HG03442 (cell line): ENCODE measurements around the gene ARL8A.
"Not testable (repeated sequence)": the region's sequence is repeated elsewhere in the genome, so short reads cannot be mapped to it uniquely, and the experiment has no call there.

Experiments used
- ATAC-seq: cut with Tn5 transposase; IDR thresholded peaks from one replicate; pipeline ENCODE4 v1.9.1; 2021; ENCODE audit warnings: mild to moderate bottlenecking, moderate library complexity; ENCODE audit not compliant: unreplicated experiment

Gene ARL8A

DNA sequence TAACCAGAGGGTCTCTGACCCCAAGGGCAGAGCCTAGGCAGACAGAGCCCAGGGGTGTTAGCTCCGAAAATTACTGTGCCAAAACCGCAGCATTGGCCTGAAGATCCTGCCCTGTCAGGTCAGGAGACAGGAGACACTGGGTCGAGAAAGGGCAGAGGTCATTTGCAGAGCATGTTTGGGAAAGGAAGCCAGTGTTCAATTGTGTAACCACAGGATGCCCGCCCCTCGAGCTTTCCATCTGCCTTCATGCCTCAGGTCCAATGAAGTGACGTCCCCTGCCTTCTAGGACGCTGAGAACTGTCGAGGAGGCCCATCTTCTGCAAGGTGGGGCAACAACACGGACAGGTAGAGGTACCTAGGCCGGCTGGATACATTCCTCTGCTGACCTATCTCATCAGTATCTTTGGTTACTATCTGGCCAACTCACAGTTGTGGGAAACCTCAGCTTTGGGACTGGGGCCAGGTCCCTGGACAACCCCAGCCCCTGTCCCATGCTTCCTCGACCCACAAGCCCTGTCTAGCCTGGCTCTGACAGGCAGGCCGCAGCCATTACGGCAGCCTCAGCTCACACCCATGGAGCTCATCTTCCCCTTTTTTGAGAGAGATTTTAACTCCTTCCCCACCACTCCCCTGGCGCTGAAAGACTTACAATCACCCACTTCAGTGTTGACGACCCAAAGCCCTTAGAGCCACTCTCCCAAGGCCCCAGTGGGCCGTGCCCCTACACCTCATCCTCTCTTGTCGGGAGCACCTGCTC is 1.3 kb downstream of the ARL8A start:
- no peak for ATAC-seq

DNA sequence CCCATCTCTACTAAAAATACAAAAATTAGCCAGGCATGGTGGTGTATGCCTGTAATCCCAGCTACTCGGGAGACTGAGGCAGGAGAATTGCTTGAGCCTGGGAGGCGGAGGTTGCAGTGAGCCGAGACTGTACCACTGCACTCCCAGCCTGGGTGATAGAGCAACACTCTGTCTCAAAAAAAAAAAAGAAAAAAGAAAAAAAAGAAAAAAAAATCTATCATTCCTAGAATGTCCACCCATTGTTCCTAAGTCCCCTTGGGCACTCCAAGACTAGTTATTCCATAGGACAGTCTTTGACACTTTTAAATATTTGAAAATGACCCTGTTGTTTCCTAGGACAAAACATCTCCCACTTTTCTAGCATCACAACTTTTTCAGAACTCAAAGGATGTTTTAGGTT is 3.1 kb downstream of the ARL8A start:
- ATAC-seq, result not testable (repeated sequence)

DNA sequence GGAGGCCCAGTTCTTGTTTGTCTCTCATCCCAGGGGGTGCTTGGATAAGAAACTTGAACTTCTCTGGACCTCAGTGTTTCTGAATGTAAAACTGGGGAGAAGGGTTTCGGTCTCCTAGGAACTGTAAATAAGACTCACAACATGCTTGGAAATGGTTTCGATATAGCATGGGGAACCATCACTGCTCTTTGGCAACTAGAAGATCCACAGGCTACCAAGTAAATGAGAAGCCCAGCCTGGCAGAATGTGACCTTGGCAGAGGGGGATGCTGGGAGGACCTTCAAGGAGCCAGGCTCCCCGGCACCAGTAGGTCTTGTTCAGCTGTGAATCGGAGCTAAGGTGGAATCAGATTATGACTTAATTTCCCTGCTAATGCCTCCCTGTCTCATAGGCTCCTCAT is 3.7 kb downstream of the ARL8A start:
- no peak for ATAC-seq

DNA sequence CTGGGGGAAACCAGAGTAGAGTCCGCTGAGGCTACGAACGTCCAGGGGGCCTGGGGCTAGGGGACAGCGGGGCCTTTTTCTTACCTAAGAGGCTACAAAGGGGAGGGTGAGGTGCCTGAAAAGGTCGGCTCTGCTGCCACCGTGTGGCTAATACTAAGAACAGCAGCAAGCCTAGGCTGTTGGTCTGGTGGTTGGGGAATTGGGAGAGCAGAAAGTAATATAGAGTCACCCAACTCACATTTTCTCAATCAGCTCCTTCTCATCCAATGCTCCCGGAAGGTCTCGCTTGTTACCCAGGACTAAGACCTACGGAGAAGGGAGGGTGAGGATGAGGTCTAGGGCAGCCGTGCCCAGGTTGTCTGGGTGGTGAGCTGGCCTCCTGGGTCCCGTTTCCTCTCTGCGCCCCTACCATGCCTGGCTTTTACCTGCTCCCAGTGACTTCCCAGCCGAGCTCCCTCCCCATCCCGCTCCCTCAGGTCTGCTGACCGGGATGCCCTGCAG is 9.3 kb downstream of the ARL8A start:
- peak; percentile 64 for ATAC-seq

DNA sequence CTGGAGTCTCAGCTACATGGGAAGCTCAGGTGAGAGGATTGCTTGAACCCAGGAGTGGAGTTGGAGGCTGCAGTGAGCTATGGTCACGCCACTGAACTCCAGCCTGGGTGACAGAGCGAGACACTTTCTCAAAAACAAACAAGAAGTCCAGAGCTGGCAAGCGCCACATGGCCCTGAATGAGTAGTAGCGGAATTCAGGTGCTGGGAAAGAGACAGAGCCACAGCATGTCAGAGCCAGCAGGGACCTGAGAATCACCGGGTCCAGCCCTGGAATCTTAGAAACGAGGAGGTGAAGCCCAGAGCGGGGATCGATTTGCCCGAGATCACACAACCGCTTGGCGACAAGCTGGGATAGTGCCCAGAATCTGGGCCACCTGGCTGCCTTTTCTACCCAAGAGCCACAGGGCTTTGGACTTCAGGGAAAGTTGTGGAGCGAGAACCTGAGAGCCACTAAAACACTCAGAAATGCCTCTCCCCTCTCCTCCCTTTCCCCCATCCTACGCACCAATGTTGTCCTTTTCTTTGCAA is 9.8 kb downstream of the ARL8A start:
- ATAC-seq, result no peak

DNA sequence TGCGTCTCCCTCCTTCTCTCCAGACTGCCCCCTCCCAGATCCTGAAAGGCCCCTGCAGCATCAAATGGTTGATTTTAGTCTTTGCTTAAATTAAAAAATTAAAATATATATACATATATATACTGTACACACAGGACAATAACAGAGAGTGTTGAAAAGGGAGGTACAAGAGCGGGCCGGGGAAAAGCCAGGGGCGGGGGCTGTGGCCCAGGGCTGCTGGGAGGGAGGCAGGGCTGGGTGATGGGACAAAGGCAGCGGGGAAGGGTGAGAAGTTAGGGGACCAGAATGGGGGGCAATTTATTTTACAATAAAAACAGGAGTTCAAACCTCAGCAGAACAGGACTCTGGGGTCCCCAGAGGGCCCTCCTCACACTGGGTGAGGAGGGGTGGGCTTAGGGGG is 10.5 kb downstream of the ARL8A start:
- ATAC-seq, result no peak

DNA sequence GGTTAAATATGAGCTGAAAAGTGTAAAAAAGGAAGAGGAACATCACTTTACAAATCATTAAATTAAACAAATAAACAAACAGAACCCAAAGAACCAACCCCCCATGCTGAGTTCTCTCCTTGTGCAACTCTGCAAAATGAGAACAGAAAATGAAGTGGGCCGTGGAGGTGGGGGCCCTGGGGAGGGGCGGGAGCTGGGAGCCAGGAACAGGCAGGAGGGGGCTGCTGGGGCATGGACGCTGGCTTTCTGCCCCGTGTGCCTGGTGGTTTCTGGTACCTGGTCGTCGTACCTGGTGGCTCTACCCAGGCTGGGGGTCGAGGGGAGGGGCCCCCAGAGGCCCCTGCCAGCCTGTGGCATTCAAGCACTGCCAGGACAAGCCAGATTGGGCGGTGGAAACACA is 11.0 kb downstream of the ARL8A start:
- no peak for ATAC-seq

DNA sequence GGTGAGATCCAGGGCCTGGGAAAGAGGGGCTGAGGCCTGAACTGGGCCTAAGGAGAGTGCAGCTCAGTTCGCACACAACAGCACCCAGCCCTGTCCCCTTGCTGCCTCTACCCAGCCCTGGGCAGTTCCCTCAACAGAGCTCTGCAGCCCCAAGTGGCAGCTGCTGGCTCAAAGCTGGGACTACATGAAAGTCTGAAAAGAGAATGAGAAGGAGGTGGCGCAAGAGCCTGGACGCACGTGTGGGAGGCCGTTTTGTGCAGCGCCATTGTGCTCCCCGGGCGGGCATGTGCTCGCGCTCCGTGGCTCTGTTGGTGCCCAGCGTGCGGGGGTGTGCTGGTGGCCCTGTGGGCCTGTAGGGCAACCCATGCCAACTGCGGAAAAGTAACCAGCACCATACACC is 11.5 kb downstream of the ARL8A start:
- ATAC-seq, result no peak

DNA sequence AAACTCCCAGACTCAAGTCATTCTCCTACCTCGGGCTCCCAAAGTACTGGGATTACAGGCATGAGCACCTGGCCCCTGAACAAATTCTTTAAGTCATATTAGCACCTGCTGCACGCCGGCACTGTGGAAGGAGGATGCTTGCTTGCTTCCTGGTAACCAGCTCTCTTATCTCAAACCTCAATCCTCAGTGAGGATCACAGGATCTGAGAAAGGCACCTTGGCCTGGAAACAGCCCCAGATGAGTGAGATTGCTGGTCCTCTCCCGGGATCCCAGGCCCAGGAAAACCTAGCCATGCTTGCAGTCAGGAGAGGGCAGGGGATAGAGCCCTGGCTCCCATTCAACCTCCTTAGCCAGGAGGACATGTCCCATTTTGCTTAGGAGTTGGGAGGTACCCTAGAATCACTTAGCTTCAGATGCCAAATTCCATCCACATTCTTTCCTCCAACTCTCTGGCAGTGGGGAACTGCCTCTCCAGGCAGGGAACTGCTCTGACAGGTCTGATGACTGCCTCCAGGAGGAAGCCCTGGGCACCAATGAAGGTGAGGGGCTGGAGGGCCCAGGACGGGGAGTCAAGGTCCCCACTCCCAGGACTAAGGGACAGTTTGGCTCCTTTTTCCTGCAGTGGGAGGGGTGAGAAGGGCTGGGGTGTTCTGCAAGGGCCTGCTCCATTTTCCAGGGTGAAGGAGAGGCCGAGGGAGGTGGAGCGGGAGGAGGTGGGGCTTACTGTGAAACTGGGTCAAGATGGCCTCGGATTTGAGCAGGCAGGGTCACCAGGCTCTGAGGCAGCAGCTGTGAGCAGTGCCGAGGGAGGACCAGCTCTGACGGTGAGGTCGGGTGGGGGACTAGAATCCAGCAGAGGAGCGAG is 12.3 kb downstream of the ARL8A start:
- ATAC-seq, result no peak

DNA sequence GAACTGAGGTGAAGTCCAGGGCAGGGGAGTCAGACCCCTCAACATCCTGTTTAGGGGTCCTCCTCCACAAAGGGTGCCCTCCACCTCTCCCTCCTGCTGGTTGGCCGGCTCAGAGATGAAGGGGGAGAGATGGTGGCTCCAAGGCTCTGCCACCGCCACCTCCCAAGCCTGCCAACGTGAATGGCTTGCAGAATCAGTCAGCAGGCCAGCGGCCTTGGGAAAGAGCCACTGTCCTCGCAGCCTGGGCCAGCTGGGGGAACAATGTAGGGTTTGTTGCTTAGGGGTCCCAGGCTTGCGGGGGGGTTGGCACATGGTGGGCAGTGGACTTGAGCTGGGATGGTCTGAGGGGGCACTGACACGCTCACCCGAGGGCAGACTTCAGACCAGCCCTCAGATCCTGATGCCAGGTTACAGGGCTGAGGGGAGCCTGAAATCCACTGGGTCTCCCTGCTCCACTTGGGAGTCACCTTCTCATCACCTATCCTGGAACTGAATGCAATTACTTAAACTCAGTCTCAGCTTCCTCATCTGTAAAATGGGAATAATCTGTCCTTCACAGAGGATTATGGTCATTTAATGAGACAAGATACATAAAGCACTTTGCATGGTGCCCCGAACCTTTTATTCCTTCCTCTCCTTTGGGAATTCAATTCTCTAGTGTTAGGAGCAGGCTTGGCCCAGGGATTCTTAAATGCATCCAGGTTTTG is 13.6 kb downstream of the ARL8A start:
- no peak for ATAC-seq

DNA sequence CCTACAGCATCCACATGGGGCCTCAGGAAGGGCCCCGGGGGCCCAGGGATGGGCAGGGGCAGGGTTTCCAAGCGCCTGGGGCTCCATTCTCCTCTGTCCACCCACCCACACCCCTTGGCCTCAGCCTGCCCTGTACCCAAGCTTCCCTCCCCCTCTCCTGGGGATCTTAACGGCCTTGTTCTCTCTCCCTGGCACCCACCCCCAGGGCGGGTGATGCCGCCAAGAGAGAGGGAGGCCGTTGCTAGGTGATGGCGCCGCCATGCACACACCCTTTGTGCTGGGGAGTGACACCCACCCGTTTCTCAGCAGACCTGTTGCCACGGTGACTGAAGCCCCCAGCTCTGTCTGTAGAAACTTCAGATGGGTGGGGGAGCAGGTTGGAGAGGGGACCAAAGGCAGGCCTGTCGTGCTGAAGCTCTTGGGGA is 14.2 kb downstream of the ARL8A start:
- ATAC-seq, result no peak

DNA sequence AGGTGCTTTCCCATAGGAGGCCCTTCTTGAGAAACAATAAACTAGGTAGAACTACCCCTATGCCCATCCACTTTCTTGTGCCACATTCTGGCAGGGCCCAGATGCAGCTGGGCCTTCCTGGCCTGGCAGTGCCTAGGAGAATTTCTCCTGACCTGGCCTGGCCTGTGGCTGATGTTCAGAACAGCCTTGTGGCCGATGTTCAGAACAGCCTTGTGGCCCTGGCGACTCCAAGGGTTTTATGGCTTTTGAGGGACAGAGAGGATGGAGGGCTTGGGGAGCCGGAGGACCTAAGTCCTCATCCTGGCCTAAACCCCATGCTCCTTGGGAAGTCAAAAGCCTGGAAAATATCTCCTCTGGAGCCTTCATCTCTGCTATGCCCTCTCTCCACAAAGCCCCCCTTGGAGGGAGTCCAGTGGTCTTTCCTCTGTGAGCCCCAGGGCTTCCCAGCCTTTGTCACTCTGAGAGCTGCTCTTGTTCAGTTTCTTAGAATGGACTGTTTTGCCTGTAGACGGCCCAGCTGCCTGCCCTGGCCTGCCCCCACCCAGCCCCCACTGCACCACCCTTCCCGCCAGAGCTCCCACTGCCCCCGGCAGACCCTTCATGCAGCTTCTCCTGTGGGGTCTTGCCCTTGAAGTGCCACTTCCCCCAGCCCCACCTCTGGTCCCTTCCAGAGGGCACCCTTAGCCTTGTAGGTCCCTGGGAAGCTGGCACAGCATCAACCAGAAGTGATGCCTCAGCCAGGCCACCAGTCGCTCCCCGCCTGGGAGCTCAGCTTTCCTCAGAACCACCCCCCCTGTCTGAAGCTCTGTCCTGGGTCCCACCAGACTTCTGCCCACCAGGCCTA is 14.9 kb downstream of the ARL8A start:
- ATAC-seq, result no peak

DNA sequence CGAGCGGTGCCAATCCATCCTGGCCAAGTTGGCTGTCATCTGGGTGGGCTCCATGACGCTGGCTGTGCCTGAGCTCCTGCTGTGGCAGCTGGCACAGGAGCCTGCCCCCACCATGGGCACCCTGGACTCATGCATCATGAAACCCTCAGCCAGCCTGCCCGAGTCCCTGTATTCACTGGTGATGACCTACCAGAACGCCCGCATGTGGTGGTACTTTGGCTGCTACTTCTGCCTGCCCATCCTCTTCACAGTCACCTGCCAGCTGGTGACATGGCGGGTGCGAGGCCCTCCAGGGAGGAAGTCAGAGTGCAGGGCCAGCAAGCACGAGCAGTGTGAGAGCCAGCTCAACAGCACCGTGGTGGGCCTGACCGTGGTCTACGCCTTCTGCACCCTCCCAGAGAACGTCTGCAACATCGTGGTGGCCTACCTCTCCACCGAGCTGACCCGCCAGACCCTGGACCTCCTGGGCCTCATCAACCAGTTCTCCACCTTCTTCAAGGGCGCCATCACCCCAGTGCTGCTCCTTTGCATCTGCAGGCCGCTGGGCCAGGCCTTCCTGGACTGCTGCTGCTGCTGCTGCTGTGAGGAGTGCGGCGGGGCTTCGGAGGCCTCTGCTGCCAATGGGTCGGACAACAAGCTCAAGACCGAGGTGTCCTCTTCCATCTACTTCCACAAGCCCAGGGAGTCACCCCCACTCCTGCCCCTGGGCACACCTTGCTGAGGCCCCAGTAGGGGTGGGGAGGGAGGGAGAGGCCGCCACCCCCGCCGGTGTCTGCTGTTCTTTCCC is 16.5 kb downstream of the ARL8A start:
- ATAC-seq, result no peak

DNA sequence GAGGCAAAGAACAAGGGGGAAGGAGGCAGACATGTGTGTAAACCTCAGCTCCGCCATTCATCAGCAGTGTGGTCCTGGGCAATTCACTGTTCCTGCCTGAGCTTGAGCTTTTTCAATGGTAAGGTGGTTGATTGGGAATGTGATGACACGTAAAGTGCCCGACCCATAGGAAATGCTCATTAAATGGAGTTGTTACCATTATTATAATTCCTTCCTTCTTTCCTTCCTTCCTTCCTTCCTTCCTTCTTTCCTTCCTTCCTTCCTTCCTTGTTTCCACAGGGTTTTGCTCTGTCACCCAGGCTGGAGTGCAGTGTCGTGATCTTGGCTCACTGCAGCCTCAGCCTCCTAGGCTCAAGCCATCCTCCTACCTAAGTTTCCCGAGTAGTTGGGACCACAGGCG is 17.5 kb downstream of the ARL8A start:
- ATAC-seq, result no peak

DNA sequence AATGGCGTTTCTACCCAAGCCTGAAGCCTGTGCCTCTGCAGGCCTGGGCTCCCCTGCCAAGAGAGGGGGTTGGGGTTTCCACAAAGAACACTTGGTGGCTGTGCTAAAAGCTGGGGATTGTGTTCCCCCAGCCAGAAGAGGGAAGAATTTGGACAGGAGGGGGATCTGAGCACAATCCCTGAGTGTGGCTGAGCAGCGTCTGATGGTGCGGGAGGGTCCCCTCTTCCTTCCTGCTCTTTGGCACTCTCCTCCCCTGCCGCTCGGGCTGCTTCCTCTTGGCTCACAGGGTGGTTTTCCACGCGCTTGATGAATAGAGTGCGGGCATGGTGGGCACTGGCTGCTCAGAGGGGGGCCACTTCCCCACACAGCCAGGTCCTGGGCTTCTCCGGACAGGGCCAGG is 18.1 kb downstream of the ARL8A start:
- no peak for ATAC-seq

DNA sequence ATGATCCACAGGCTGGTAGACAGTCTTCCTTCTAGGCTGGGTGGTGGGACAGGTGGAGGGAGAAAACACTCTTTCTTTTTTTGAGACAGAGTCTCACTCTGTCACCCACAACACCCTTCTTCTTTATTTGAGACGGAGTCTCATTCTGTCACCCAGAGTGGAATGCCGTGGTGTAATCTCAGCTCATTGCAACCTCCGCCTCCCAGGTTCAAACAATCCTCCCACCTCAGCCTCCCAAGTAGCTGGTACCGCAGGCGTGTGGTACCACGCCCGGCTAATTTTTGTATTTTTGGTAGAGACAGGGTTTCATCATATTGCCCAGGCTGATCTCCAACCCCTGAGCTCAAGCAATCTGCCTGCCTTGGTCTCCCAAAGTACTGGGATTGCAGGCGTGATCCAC is 18.9 kb downstream of the ARL8A start:
- ATAC-seq, result no peak

DNA sequence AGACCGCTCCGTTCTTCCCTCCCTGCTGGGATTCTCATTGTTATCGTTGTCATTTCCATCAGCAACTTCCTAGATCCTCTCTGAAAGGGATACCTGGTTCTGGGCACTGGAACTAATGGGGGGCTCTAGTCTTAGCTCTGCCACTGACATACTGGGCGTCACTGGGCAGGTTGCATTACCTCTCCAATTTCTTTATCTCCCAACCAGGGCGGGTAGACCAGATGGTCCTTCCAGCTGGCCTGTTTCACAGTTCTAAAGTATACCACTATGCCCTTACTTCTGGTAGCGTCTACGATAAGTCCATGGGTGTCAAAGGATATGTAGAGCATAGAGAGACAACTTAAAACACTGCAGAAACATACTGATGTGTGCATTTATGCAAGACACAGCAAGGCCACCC is 20.4 kb downstream of the ARL8A start:
- ATAC-seq, result no peak

DNA sequence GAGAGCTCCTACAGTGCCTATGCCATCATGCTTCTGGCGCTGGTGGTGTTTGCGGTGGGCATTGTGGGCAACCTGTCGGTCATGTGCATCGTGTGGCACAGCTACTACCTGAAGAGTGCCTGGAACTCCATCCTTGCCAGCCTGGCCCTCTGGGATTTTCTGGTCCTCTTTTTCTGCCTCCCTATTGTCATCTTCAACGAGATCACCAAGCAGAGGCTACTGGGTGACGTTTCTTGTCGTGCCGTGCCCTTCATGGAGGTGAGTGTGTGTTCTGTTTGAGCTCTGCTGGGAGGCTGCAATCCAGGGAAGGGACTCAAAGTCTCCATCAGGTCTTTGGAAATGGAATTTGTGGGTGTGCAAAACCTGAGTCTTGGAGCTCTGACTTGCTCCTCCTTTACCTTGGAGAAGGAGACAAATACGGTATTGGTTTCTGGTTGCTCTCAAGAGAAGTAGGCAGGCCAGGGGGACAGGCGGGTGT is 21.2 kb downstream of the ARL8A start:
- ATAC-seq, result no peak

DNA sequence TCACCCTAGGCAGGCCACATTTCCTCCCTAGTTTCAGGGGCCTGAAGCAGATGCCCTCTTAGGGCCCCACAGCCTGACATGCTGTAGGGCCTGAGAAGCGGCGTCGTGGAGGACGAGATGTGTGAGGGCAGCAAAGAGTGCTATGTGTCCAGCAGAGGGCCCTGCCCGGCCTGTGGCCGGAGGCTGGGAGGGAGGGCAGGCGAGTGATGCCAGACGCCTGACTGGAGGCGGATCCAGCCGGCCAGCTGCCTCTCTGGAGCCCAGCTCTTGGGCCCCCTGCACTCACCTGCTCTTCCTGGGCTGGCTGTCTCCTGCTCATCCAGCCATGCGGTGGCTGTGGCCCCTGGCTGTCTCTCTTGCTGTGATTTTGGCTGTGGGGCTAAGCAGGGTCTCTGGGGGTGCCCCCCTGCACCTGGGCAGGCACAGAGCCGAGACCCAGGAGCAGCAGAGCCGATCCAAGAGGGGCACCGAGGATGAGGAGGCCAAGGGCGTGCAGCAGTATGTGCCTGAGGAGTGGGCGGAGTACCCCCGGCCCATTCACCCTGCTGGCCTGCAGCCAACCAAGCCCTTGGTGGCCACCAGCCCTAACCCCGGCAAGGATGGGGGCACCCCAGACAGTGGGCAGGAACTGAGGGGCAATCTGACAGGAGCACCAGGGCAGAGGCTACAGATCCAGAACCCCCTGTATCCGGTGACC is 21.8 kb downstream of the ARL8A start, which contains the start of gene GPR37L1:
Gene GPR37L1, plus strand, starts transcription at position 279 of the 697 bp plus-strand sequence. Its CDS starts 47 bp downstream, at position 326.
- no peak for ATAC-seq
